Posterior cingulate gyrus (tissue), 11 donors: ENCODE measurements around the gene ACYP2.
"Not testable (repeated sequence)": the region's sequence is repeated elsewhere in the genome, so short reads cannot be mapped to it uniquely, and the experiment has no call there.

ENCODE experiments used
- DNase-seq, 10 donors: peaks; one replicate each; pipeline versions ENCODE4 v3.0.0 to v3.0.0-alpha.2; 2020 to 2021; ENCODE audit warnings: mixed read lengths in 3 of 10
- intact Hi-C: fragments of 100-400 bp; cut with DNase I; formaldehyde crosslinking; loops from one replicate; pipeline ENCODE4 v1.15.1; 2023

The ACYP2 gene

GRCh38 chr2:54115284-54116137 is at the start of gene ACYP2:
ACYP2 (plus strand) TSS chr2:54115615.
- intact Hi-C loops: loop anchor here (10.0 kb wide), 1 partner anchor 339 kb away; the partner anchor contains the start of gene SPTBN1
- DNase-seq: peak; percentile 89 to 99 (median 95)

- DNase-seq: no peak
- intact Hi-C loops: no loop called here
Observed at GRCh38 chr2:54065891-54066290, 49.5 kb upstream of the ACYP2 start.

- no peak for DNase-seq
- intact Hi-C loops: no loop called here
Observed at GRCh38 chr2:54067851-54068375, 47.5 kb upstream of the ACYP2 start.

- DNase-seq, intact Hi-C loops: not testable (repeated sequence)
Observed at GRCh38 chr2:54072483-54072882, 42.9 kb upstream of the ACYP2 start.

GRCh38 chr2:54073796-54074195 is 41.6 kb upstream of the ACYP2 start:
- DNase-seq: no peak
- intact Hi-C loops: no loop called here

DNA sequence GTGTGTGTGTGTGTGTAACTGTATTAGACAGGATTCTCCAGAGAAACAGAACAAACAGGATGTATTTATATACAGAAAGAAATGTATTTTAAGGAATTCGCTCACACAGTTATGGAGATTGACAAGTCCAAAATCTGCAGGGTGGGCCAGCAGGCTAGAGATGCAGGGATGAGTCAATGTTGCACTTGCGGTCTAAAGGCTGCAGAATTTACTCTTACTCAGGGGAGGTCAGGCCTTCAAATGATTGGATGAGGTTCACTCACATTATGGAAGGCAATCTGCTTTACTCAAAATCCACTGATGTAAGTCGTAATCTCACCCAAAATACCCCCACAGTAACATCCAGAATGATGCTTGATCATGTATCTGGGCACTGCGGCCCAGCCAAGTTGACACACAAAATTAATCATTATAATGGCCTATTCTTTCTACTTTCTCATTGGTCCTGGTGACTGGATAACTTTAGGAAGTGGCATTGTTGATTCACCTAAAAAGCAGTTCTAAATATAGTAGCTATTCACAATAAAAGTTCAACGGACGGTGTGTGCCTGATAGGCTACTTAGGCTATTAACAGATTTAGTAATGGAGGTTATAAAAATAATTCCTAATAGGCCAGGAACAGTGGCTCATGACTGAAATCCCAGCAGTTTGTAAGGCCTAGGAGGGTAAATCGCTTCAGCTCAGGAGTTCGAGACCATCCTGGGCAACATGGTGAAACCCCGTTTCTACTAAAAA is 40.6 kb upstream of the ACYP2 start:
- intact Hi-C loops: no loop called here
- DNase-seq: no peak

- DNase-seq: no peak
- intact Hi-C loops: no loop called here
Observed at GRCh38 chr2:54076586-54076985, 38.8 kb upstream of the ACYP2 start.

DNA sequence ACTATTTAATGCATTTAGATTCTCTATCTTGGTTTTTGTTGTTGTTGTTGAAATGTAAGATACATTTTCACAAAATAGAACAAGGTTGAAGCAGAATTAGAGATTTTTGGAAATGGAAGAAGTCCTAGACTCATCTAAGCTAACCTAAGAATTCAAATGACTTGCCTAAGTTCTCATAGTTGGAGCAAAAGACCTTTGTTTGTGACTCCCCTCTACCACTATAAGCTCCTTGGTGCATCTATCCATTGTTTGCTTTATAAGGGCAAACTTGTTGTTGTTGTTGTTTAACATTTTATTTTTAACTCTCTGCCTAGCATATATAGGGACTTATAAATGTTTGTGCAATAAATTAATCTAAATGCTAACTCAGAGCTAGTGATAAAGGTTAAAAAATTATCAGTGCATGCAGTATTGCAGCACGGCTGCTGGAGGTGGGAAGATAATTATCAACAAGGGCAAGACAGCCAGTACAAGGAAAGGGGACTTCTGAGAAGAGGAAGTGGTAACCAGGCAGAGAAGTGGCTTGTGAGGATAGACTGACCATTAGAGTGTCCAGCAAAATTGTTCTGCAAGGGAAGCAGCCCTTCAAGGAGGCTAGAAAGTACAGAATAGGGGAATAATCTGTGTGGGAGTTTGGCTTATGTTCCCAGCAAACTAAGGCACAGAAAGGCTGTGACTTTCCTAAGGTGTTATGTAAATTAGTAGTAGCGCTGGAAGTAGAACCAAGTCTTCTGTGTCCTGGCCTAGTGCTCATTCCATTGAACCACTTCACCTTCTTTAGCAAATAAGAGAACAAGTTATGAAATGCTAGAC is 38.1 kb upstream of the ACYP2 start:
- intact Hi-C loops: no loop called here
- no peak for DNase-seq

- intact Hi-C loops: no loop called here
Observed at GRCh38 chr2:54079331-54079730, 36.1 kb upstream of the ACYP2 start.

DNA sequence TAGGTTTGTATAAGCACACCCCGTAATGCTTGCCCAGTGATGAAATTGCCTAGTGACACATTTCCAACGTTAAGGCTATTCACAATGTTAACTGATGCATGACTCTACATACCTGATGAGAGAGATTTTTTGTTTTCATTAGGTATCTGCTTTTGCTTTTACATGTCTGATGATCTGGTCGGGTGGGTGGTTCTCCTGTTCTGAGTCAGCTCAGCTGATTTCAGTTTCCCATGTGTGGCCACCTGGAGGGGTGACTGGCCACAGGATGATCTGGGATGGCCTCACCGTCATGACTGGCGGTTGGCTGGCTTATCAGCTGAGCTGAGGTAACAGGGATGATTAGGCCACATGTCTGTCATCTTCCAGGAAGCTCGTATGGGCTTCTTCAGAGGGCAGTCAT is 33.8 kb upstream of the ACYP2 start:
- intact Hi-C loops: loop anchor here (10.0 kb wide), 2 partner anchors 107 to 177 kb away; partner anchors contain the start of gene PSME4
- DNase-seq: no peak

More at GRCh38 chr2:54079331-54079730, 36.1 kb upstream of the ACYP2 start:
- no peak for DNase-seq

DNA sequence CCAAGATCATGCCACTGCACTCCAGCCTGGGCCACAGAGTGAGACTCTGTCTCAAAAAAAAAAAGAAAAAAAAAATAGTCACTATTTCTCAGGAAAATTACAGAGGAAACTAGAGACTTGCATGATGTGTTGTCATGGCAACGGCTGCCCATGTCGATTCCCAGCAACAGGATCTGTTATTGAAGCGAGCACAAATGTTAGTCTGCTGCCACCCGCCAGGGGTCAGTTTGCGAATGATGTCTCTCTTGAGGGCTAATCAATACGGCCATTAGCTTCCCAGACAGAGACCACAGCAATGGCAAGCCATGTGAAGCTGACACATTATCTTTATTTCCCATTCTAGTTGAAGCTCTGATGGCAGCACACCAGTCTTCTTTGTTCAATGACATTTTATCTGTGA is 32.4 kb upstream of the ACYP2 start:
- DNase-seq: peak in 9 of 10 donors; percentile 23 to 94 (median 56)
- intact Hi-C loops: loop anchor here (10.0 kb wide), 2 partner anchors 108 to 178 kb away; partner anchors contain the start of gene PSME4

DNA sequence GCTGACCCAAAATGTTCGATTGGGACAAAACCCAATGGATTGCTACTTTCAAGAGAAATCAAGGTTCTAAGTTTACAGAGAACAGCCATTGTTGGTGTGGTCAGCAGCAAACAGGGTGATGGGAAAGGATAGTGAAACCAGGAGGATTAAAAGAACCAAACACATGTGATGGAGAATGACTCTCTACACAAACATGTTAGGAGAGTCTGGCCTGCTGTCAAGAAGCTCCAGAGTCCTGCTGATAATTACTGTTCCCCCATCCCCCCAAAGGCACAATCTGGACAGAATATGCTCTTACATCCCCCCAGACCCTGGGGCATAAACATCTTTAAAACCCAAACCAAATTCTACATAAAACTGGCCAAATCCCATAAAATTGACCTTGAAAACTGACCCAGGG is 32.0 kb upstream of the ACYP2 start:
- no peak for DNase-seq
- intact Hi-C loops: loop anchor here (10.0 kb wide), 2 partner anchors 109 to 179 kb away; partner anchors contain the start of gene PSME4

DNA sequence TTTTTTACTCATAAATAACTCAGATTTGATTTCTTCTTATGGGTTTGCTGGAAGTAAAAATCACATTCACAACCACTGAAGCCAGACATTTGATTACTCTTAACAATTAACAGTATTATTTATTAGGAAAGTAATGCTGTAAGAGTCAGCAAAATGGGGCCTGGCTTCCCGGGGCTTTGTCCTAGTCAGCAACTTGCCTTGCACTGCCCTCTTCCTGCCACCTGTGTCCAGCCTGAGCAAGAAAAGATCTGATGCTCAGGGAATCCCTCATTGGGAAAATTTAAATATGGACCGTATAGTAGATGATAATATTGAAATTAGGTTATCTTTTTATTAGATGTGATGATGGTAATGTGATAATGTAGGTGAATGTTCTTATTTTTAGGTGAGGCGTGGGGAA is 30.8 kb upstream of the ACYP2 start:
- peak in 8 of 10 donors; percentile 34 to 92 (median 56) for DNase-seq
- intact Hi-C loops: loop anchor here (10.0 kb wide), 2 partner anchors 110 to 180 kb away; partner anchors contain the start of gene PSME4

DNA sequence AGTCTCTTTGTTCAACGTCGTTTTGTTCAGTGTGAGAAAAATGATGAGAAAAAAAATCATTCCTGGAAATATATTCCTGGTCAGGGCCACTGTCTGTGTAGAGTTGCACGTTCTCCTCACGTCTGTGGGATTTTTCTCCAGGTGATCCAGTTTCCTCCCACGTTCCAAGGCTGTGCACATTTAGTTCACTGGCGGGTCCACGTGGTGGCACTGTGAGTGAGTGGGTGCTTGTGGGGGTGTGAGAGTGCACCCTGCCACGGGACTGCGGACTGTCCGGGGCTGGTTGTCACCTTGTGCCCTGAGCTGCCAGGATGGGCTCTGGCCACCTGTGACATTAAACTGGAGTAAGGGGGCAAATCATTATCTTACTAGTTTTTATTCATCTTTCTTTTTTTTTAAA is 30.3 kb upstream of the ACYP2 start:
- intact Hi-C loops: loop anchor here (10.0 kb wide), 2 partner anchors 110 to 180 kb away; partner anchors contain the start of gene PSME4

GRCh38 chr2:54086157-54086556 is 29.3 kb upstream of the ACYP2 start:
- intact Hi-C loops: loop anchor here (10.0 kb wide), 2 partner anchors 111 to 181 kb away; partner anchors contain the start of gene PSME4
- no peak for DNase-seq

More for the DNA sequence above, 30.3 kb upstream of the ACYP2 start:
- DNase-seq: peak in 2 of 10 donors; percentile 76 to 86

DNA sequence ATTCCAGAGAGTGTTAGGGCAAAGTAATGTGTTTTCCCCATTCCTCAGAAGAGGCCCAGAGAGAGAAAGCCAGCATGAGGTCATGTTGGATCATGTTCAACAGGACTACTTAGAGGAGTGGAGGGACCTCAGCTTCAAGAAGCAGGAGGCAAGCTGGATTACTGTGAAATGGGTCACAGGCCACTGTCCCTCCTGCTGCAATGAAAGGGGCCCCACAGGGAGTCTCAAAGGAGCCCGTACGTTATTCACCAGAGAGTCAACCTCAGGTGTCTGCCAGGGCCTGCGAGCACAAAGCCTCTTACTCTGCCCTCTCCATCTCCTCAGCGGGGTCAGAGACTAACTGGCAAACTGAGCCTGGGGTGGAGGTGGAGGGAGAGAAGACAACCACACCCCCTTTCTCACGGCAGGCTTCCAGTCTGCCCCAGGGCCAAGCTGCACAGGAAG is 27.2 kb upstream of the ACYP2 start:
- peak in 1 of 10 donors; percentile 51 for DNase-seq
- intact Hi-C loops: loop anchor here (10.0 kb wide), 2 partner anchors 113 to 183 kb away; partner anchors contain the start of gene PSME4

GRCh38 chr2:54088719-54089118 is 26.7 kb upstream of the ACYP2 start:
- DNase-seq: no peak

DNA sequence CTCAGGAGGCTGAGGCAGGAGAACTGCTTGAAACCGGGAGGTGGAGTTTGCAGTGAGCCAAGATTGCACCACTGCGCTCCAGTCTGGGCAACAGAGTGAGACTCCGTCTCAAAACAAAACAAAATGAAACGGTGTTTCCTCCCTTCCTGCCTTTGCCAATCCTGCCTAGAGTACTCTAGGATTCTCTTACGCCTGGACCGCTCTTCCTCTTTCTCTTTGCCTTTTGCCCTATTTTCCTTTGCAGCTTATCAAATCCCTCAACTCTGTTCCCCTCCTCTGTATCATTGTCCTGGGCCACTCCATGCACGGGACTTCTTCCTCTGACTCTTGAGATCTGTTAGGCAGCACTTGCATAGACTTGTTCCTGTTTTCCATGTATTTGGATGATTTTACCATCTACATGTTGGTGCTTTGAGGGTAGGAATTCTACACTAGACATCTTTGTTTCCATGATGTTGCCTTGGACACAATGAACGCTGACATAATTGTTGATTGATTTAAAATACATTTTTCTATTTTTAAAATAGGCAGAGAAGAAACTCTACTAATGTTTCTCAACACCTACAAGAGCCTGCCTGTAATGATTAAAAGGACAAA is 24.8 kb upstream of the ACYP2 start:
- intact Hi-C loops: no loop called here
- DNase-seq: no peak

More at GRCh38 chr2:54088719-54089118, 26.7 kb upstream of the ACYP2 start:
- intact Hi-C loops: loop anchor here (10.0 kb wide), 2 partner anchors 114 to 184 kb away; partner anchors contain the start of gene PSME4

DNA sequence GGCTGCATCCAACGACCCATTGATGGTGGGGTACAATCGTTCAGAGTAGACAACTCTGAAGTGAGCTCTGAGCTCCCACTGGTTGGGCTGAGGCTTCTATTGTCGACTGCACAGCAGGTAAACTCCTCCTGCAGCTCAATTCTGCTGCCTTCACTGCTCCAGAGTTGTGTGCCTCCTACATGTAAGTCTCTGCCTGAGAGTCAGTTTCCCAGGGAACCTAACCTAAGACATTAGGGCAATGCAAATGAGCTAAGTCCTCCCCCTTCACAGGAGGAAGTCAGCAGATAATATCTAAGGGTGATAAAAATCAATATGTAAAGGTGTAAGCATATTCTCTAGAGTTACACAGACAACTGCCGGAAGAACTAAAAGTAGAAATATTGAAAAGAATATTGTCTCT is 22.5 kb upstream of the ACYP2 start:
- DNase-seq: no peak
- intact Hi-C loops: no loop called here
